VCaP (cell line): Measurements from ENCODE around the gene SCO1.
"Not testable (repeated sequence)": the region's sequence is repeated elsewhere in the genome, so short reads cannot be mapped to it uniquely, and the experiment has no call there.

Experiments
- H3K27ac ChIP-seq: fragments of 450-650 bp; 2 replicates; pipeline ENCODE4 v1.5.1; 2017
- TF ChIP-seq, protein P1 (sequence below): fragments of 450-650 bp; conservative IDR thresholded peaks from 2 replicates; pipeline ENCODE4 v1.5.1; 2017; ENCODE audit warnings: mild to moderate bottlenecking, moderate library complexity

The SCO1 gene

DNA sequence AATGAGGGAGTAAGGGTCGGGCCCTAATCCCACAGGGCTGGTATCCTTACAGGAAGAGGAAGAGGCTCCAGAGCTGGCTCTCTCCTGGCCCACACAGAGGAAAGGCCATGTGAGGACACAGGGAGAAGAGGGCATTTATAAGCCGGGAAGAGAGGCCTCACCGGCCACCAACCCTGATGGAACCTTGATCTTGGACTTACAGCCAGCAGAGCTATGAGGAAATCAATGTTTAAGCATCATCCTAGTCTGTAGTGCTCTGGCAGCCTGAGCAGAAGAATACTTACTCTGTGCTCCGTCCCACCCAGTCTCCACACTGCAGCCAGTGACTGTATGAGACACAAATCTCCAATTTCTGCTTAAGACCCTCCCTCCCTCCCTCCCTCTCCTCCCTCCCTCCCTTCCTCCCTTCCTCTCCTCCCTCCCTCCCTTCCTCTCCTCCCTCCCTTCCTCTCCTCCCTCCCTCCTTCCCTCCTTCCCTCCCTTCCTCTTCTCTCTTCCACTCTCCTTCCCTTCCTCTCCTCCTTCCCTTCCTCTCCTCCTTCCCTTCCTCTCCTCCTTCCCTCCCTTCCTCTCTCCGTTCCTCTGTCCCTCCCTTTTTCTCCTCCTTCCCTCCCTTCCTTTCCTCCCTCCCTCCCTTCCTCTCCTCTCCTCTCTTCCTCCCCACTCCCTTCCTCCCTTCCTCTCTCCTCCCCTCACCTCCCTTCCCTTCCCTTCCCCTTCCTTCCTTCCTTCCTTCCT, 41.4 kb upstream of the SCO1 start:
- TF ChIP-seq, protein P1, sequence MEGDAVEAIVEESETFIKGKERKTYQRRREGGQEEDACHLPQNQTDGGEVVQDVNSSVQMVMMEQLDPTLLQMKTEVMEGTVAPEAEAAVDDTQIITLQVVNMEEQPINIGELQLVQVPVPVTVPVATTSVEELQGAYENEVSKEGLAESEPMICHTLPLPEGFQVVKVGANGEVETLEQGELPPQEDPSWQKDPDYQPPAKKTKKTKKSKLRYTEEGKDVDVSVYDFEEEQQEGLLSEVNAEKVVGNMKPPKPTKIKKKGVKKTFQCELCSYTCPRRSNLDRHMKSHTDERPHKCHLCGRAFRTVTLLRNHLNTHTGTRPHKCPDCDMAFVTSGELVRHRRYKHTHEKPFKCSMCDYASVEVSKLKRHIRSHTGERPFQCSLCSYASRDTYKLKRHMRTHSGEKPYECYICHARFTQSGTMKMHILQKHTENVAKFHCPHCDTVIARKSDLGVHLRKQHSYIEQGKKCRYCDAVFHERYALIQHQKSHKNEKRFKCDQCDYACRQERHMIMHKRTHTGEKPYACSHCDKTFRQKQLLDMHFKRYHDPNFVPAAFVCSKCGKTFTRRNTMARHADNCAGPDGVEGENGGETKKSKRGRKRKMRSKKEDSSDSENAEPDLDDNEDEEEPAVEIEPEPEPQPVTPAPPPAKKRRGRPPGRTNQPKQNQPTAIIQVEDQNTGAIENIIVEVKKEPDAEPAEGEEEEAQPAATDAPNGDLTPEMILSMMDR: no peak
- no peak overlapping the region for H3K27ac ChIP-seq

DNA sequence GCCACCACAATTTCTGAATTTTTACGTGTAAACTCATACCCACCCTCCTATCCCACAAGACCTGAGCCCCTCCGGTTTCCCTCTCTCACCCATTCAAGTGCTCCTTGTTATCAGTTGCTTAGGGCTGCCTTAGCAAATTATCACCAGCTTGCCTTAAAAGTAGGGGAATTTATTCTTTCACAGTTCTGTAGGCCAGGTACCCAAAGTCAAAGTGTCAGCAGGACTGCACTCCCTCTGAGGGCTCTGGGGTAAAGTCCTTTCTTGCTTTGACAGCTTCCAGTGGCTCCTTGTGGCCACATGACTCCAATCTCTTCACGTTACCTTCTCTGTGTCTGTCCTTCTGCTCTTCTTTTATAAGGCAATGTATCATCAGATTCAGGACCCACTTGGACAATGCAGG, 40.4 kb upstream of the SCO1 start:
- TF ChIP-seq, protein P1: no peak
- H3K27ac ChIP-seq: no peak overlapping the region

DNA sequence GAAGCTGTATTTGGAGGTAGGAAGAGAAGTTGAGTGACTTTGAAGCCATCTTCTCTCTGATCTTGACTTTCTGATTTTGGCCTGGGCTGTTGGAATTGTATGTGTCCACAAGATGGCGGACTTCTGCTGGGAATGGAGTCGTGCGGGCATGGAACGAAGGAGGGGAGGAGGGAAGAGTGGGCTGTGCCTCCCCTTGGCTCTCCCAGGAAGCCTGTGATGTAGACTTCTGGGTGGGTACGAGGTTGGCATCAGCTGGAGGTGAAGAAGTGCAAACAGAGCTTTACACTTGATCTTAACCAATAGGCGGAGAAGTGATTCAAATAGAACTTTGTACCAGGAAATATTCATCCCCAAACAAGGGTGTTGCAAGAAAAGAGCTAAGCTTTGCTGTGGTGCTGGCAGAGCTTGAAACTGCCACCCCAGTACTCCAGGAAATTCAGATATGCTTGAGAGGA, 39.9 kb upstream of the SCO1 start:
- no peak overlapping the region for H3K27ac ChIP-seq

DNA sequence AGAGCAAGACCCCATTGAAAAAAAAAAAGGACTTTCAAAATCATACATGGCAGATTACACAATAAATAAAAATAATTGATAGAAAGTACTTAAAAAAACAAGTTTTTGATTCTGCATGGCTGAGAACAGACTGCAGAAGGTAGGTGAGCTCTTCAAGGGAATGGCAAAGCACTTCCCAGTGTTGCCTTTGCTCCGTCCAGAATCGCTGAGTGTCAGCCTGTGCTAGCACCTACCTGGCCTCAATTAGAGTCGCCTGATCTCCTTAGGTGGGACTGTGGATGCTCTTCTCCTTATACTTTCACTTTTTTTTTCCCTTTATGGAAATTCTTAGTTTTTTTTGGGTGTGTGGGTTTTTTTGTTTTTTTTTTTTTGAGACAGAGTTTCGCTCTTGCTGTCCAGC, 38.5 kb upstream of the SCO1 start:
- TF ChIP-seq, protein P1: no peak
- no peak overlapping the region for H3K27ac ChIP-seq

More for the DNA sequence above, 39.9 kb upstream of the SCO1 start:
- TF ChIP-seq, protein P1: peak; percentile 88

DNA sequence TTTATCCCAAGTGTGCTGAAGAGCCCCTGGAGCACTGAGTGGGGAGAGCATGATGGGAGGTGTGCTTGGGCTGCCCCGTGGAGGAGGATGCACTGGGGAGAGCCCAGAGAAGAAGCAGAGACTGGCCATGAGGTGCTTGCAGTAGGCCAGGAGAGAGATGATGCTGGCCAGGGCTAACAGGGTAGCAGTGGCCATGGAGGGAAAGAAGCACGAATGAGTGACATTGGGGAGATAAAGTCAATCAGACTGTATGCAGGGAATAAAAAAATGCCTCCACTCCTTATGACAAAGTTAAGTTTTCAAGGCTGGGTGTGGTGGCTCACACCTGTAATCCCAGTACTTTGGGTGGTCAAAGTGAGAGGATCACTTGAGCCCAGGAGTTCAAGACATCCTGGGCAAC, 37.9 kb upstream of the SCO1 start:
- TF ChIP-seq, protein P1: no peak
- no peak overlapping the region for H3K27ac ChIP-seq

DNA sequence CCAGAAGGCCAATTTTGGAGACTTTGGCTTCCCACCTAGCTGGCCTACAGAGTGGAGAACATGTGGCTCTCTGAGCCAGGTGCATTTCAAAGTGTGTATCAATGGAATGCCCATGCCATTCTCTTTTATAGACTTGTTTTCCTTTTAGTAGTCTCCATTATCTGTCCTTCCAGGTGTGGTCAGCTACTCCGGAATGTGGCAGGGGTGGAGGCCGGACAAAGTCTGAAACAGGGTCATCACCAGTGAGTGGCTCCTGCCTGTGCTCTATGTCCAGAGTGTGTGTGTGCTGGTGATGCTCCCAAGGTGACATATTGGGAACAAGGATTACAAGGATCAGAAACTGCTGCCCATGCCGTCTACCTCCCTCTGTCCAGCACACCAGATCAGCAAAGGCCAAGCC, 36.3 kb upstream of the SCO1 start:
- TF ChIP-seq, protein P1: no peak
- H3K27ac ChIP-seq: no peak overlapping the region

DNA sequence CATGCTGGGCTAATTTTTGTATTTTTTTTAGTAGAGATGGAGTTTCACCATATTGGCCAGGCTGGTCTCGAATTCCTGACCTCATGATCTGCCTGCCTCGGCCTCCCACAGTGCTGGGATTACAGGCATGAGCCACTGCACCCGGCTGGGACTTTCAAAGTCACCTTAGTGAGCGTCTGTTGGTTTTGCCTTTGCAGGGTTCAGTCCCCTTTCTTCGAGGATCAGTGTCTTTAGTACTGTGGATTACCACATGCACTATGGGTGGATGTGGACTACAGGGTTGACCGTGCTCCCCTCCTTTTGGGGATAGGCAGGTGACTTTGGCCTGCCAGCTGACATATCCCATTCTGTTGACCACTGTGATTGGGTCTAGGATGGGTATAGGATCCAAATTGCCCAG, 34.8 kb upstream of the SCO1 start:
- H3K27ac ChIP-seq: not testable (repeated sequence)

DNA sequence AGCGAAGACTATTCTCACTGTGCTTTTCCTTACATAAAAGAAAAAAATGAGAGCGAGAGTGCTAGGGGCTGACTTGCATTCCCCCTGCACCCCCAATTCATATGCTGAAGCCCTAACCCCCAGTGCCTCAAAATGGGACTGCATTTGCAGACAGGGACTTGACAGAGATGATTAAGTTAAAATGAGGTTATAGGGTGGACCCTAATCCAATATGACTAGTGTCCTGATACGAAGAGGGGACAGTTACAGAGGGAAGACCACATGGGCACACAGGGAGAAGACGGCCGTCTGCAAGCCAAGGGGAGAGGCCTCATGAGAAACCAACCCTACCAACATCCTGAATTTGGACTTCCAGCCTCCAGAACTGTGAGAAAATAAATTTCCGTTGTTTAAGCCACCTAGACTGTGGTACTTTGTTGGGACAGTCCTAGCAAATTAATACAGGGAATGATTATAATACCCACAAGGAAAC, 34.1 kb upstream of the SCO1 start:
- TF ChIP-seq, protein P1: no peak
- H3K27ac ChIP-seq: no peak overlapping the region

DNA sequence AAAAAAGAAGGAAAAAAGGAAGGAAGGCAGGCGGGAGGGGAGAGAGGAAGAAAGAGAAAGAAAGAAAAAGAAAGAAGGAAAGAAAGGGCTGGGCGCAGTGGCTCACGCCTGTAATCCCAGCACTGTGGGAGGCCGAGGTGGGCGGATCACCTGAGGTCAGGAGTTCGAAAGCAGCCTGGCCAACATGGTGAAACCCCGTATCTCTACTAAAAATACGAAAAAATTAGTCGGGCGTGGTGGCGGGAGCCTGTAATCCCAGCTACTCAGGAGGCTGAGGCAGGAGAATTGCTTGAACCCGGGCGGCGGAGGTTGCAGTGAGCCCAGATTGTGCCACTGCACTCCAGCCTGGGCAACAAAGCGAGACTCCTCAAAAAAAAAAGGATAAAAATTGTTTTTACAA, 32.9 kb upstream of the SCO1 start:
- not testable (repeated sequence) for H3K27ac ChIP-seq
